Limb (tissue), 2 donors: ENCODE results near the gene CFAP299.
"Not testable (repeated sequence)": the region's sequence is repeated elsewhere in the genome, so short reads cannot be mapped to it uniquely, and the experiment has no call there.

Experiments used
- DNase-seq, 2 donors: peaks; one replicate each; pipeline ENCODE4 v3.0.0-alpha.2; 2016; ENCODE audit errors: extremely low spot score in 2 of 2

CFAP299 gene

DNA sequence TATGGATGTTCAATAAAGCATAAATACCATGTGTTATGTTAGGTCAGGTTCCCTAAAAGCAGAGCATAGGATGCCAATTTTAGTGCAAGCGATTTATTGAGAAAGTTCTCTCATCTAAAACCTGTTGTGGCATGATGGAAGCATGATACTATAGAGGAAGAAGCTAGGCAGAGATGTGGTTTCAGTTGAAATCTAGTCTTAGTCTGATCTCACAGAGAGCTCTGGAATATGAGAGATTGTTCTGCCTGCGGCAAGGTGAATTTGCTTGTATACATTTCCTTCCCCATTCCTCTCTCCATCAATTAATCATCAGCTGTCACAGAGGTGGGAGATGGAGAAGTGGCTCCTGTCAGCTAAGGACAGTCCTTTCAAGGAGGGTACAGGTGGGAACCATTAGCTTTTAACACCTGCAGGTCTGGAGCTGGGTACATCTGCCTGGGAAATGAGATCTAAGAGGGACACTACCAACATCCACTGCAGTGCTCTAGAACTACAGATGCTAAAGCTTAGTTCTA, 252.4 kb downstream of the CFAP299 start:
- DNase-seq, result no peak

DNA sequence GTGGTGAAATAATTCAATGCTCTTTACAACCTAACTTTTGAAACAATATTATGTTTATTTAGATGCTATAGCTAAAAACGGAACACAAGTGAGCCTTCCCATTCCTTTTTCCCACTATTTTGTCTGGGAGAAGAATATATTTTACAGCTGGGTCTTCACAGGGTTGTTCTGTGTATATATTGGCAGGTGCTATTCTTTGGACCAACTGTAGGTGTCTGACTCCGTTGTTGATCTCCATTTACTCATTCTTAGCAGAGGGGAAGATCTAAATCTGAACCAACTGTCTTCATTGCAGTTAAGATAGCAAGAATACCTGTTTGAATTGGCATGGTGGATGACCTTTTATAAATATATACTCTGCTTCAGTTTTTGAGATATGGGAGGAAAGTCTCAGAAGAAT, 257.4 kb downstream of the CFAP299 start:
- no peak for DNase-seq

GRCh38 chr4:80594701-80595100, 259.2 kb downstream of the CFAP299 start:
- no peak for DNase-seq

GRCh38 chr4:80608281-80608980, 272.9 kb downstream of the CFAP299 start:
- peak in 1 of 2 donors; percentile 30 for DNase-seq

DNA sequence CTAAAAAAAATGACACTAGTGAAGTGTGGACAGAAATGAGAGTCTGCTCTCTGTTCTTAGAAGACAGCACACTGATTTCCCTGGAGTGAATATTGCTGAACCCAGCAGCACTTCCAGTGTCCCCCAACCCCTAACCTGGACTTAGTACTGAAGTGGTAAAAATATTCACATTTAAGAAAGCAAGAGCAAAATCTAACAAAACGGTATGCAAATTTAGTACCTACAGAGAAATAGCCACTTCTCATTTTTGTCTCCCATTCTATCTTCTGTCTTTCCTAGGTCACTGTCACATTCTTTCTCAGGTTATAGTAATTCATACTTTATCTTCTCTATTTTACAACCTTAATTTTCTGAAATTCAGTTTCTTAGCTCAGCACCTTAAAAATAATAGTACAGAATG, 274.7 kb downstream of the CFAP299 start:
- DNase-seq, result no peak

GRCh38 chr4:80610845-80611677, 275.5 kb downstream of the CFAP299 start:
- DNase-seq, result no peak

DNA sequence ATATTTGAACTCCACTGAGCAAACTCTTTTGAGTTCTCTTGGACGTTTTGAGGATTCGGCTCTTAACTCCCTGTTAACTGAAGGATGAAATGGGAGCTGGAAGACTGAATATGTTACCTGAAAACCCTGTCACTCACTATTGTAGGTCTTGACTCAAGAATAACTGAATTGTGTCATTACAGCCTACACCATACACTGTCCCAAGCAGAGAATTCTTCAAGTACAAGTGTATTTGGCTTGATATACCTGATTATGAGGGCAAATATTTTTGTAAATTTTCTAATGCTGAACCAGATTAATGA, 276.1 kb downstream of the CFAP299 start:
- DNase-seq, result no peak

- no peak for DNase-seq
Measured at GRCh38 chr4:80613470-80613869, 277.9 kb downstream of the CFAP299 start.

GRCh38 chr4:80614319-80614718, 278.8 kb downstream of the CFAP299 start:
- DNase-seq, result no peak

- DNase-seq, result no peak
Measured at GRCh38 chr4:80615099-80615498, 279.6 kb downstream of the CFAP299 start.

DNA sequence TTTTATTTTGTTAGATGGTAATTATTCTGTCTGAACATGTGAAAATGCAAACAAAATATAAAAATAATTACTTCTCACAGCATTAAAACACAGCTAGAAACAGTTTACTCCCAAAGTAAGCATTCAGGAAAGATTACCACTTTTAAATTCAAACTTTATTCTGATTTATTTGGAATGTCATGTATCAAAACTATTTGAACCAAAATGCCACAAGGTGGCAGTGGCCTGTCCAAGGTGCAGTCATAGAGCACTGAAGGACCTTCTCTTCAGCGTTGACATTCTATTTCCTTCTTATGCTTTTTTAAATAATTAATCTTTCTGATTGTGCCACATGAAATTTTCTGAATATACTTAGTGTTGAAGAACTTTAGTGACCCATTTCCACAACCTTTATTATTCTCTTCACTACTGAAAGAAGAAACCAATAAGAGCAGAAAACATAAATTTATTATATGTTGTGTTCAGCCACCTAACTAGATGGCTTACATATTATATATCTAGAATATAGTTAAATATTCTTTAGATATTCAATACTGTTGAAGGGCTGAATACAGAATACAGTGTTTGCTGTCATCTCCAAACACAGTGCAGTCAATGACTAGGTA, 283.6 kb downstream of the CFAP299 start:
- DNase-seq, result no peak

- DNase-seq, result no peak
Measured at GRCh38 chr4:80631861-80632260, 296.3 kb downstream of the CFAP299 start.

DNA sequence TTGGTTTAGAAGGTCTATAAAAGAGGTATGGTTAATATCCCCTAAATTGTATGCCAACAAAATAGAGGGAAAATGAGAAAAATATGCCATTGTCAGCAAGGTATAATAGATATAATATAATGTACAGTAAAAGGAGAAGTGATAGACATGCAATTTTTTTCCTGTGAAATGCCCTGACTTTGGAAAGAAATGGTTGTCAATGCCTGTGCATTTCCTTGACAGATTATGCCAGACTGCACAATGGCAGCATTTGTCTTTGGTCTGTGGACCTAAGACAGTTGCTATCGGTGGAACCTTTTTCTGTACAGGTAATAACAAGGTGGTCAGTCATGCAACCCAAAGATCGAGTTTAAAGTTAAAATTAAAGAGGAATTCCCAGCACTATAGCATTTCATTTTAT, 301.7 kb downstream of the CFAP299 start:
- DNase-seq, result no peak

- no peak for DNase-seq
Measured at GRCh38 chr4:80646061-80646460, 310.5 kb downstream of the CFAP299 start.

DNA sequence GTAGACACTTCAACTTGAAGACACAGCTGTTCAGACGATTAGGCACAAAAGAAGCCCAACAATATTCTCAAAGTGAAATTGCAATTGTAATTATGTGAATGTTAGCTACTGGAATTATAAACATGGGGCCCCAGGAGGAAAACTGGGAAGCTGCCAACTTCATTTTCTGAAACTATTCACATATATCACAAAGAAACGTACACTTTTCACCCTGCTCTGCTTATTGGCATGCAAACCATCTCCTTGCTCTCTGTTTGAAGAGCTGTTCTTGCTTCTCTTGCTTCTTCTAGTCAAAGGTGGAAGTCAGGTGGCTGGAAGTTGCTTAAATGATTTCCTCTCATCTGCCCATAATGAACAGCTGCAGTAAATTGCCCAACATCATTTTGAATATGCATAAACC, 320.1 kb downstream of the CFAP299 start:
- no peak for DNase-seq

GRCh38 chr4:80670118-80670517, 334.6 kb downstream of the CFAP299 start:
- DNase-seq, result not testable (repeated sequence)

DNA sequence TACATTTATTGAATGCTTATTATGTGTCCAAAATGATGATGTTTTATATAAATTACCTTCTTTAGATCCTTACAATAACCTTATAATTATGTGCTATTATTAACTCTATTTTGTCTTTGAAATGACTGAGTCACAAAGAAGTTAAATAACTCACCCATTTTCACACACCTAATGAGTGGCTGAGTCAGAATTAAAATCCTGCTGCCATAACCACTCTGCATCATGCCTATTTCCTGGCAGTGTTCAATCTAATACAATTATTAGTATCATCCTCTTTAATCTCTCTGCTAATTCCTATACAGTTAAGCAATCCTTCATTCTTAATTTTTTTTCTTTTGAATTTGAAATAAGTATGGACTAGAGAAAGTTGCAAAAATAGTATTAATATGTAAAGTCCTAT, 342.9 kb downstream of the CFAP299 start:
- DNase-seq, result no peak

- DNase-seq, result no peak
Measured at GRCh38 chr4:80680934-80681333, 345.4 kb downstream of the CFAP299 start.

DNA sequence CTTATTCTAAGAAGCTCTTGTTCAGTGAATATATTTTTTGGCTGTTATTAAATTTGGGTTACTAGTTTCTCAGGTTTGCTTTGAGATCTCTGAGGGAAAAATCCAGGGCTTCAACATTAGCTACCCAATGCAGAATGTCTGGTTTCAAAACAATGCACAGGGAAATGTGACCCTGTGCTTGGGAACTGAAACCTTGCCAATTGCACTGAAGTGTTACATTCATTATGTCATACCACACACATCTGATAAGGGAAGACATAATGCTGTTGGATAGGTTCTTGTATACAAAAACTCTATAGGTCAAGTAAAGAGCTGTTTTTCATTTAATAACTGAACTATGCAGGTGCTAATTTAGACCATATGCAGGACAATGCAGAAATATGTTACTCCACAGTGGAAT, 349.7 kb downstream of the CFAP299 start:
- no peak for DNase-seq

DNA sequence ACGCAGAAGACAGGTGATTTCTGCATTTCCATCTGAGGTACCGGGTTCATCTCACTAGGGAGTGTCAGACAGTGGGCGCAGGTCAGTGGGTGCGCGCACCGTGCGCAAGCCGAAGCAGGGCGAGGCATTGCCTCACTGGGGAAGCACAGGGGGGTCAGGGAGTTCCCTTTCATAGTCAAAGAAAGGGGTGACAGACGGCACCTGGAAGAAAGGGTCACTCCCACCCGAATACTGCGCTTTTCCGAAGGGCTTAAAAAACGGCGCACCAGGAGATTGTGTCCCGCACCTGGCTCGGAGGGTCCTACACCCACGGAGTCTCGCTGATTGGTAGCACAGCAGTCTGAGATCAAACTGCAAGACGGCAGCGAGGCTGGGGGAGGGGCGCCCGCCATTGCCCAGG, 352.2 kb downstream of the CFAP299 start:
- not testable (repeated sequence) for DNase-seq

- no peak for DNase-seq
Measured at GRCh38 chr4:80694171-80694570, 358.6 kb downstream of the CFAP299 start.

DNA sequence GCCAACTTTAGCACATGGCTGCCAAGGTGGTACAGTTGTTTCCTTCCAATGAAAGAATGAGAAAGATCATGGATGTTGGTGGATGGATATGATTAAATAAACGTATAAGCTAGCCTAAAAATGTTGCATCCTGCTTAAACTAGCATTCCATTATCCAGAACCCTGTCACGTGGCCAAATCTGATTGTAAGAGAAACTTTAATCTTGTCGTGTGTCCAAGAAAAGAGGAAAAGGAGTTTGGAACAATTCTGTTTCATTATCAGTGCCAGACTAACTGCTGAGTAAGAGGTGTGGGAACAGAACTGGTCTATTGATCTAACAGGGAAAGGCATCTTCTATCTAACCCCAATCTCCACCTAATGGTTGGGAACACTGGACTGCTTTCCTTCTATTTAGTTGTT, 369.8 kb downstream of the CFAP299 start:
- no peak for DNase-seq
